SW 1271 (cell line): Measurements from ENCODE around the gene SYNDIG1.

ENCODE experiments used
- DNase-seq, 2 experiments: peaks; one replicate each; lab custom pipeline; 2025; lab: John Stamatoyannopoulos, UW

SYNDIG1 gene

GRCh38 chr20:24528583-24529368 lies 59.3 kb downstream of the SYNDIG1 start:
- DNase-seq: no peak

- DNase-seq: no peak
These were observed 59.9 kb downstream of the SYNDIG1 start for GRCh38 chr20:24529369-24529719.

DNA sequence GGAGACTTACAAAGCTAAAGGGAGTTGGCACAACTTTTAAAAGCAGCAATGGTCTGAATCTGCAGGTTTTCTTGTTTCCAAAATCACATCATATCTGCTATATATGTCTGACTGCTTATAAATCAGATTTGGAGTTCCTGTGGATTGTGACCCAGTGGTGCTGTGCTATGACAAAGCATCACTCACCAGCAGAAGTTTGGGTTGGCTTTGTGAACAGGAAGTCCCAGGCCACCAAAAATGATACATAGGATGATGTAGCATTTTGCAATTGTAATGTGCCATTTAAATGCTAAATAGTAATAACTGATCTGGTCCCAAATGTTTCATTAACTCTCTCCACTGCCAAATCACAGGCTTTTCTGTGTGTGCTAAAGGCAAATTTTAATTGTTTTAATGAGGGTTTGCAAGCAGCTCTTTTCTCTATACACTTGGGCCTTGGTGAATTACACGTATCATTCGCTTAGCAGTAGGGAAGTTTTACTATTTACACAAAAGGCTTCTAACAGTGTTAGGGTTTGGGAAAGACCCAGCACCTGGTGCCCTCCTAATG lies 60.8 kb downstream of the SYNDIG1 start:
- no peak for DNase-seq

DNA sequence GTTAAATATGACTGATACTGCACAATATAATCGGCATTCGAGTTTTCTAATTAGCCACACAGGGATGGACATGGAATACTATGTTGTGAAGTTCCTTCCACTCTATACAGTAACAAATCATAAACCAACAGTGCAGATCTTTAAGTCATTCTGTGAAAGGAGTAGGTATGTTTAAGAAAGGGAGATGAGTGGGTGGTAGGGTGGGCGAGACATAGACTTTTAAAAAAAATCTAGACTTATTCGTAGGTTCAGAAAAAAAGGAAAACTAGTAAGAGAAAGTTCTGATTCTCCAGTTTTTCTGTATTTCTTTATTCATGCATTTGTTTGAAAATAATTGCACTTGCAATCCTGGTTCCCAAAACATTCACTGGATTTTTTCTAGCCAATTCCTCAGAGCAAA lies 61.8 kb downstream of the SYNDIG1 start:
- no peak for DNase-seq

- no peak for DNase-seq
These were observed 62.4 kb downstream of the SYNDIG1 start for GRCh38 chr20:24531631-24532419.

DNA sequence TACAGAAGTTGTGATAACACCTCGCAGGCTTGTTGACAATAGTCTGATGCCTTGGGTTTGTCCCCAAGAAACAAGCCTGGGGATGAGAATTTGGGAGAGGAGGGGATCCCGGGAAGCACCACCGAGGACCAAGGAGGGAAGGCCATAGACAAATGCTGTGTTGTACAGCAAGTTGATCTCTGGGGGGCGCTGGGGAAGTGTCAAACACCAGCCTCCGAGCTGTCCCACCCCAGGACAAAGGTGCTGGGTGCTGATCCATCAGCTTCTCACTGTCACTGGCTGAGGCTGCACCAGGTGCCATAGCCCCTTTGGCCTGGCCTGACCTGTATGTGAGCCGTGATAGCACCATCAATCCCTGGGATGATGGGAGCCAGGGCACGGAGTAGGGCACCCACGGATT lies 64.0 kb downstream of the SYNDIG1 start:
- no peak for DNase-seq

- no peak for DNase-seq
These were observed 64.9 kb downstream of the SYNDIG1 start for GRCh38 chr20:24534282-24534681.

- DNase-seq: no peak
These were observed 66.7 kb downstream of the SYNDIG1 start for GRCh38 chr20:24535941-24536730.

DNA sequence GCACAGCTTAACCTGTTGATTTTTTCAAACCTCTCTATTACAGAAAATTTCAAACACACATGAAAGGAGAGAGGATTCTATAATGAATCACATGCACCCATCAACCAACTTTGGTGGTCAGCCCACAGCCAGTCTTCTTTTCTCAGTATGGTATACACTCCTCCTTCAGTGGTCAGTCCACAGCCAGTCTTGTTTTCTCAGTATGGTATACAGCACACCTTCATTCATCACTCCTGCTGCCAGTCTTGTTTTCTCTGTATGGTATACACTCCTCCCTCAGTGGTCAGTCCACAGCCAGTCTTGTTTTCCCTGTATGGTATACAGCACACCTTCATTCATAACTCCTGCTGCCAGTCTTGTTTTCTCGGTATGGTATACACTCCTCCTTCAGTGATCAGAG lies 67.8 kb downstream of the SYNDIG1 start:
- DNase-seq: no peak

DNA sequence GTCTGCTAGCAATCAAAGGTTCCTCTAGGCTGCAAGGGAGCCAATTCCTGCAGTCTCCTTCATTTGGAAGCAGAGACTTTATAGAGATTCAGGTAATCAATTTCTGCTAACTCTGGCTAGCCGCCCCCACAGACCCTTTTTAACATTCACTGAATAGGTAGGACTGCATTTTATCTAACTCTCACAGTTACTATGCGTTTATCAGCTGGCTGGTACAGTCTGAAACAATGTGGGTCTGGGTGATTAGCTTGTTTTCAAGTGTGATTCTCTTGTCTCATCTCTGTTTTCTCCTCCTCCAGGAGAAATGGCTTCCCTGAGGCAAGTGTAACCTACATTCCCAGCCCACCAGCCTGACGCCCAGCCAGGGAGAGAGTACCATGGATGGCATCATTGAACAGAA lies 73.3 kb downstream of the SYNDIG1 start:
- DNase-seq: no peak

- no peak for DNase-seq
These were observed 73.7 kb downstream of the SYNDIG1 start for GRCh38 chr20:24543168-24543567.

DNA sequence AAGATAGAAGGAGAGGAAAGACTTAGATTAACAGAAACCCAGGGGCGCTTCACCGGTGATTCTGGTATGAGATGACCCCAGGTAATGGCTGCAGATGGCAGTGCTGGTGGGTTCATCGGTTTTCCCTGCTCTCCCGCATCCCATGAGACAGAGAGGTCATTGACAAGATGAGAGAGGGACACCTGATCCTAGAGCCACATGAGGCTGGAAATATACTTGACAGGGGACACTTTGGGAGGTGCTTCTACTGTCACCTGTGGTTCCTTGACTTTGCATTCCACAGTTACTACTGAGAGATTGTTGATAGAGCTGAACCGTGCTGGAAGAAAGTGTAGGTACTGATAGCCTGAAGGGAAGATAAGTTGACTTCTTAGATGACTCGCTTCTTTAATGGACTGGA lies 74.3 kb downstream of the SYNDIG1 start:
- DNase-seq: no peak

DNA sequence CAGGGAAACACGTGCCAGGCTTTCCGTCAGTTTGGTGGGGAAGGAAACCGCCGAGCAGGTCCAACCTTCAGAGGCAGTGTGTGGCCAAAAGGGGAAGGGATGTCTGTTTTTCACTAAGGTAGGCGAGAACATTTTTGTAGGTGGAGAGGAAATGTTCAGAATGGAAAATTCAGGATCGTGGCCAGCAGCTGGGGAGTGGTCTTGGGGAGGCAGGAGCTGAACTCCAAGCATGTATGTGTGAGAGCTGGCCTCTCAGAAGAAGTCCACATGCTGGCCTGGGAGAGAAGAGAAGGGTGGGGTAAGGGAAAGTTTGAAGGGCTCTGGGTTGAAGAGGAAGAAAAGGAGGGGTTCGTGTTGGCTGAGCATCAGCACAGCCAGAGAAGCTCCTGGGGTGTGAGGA lies 74.9 kb downstream of the SYNDIG1 start:
- no peak for DNase-seq

DNA sequence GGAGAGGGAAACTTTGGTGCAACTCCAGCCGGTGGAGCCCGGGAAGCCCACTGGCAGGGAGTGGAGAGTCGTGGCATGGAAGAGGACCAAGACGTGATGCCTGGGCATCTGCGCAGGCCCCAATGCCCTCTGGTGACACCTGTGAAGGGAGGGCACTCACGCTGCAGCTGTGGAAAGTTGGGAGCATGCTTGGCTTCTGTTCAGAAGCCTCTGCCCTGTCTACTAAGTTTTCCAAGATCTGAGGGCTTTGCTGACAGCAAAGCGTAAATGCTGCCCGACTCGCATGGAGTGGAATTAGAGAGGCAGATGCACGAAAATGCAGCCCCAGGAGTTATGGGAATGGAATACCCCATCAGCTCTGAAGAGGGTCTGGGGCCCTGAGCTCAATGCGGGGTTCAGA lies 75.7 kb downstream of the SYNDIG1 start:
- DNase-seq: no peak

DNA sequence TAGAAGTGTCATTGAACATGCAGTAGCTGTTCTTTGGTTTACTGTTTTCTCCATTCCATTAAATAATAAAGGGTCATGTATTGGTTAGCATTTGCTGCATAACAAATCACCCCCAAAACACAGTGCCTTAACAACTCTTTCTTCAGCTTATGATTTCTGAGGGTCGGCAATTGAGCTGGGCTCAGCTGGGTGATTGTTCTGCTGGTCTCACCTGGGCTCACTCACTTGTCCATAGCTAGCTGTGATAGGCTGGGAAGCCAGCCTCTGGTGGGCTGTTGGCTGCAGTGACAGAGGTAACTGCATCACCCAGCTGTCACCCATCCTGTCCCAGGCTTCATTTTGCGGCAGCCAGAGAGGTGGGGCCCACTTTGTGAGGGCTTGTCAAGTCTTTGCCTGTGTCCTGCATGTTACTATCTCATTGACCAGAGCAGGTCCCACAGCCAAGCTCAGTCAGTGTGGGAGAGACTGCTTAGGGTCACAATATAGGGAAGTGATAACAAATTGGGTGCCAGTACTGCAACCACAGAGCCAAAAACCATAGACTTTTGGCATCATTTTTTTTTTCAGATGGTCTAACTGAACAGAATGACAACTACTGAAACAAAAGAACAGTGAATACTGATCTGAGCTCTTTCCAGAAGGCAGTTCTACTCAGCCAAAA lies 76.9 kb downstream of the SYNDIG1 start:
- DNase-seq: no peak

DNA sequence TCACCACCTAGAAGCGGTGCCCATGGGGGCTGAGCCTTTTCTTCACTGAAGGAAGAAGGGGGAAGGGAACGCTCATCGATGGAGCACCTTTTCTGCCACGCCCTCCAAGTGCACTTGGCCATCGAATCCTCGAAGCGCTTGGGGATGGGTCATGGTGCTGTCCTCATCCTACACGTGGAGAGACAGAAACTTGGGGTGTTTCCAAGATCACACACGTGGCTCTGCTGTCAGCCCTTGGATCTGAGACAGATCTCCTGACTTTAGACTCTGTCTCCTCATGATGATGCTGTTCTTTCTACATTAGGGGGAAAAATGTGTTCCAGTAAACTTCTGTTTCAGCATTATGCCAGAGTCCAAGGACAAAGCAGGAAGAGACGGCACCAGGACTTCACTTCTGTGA lies 78.5 kb downstream of the SYNDIG1 start:
- no peak for DNase-seq

DNA sequence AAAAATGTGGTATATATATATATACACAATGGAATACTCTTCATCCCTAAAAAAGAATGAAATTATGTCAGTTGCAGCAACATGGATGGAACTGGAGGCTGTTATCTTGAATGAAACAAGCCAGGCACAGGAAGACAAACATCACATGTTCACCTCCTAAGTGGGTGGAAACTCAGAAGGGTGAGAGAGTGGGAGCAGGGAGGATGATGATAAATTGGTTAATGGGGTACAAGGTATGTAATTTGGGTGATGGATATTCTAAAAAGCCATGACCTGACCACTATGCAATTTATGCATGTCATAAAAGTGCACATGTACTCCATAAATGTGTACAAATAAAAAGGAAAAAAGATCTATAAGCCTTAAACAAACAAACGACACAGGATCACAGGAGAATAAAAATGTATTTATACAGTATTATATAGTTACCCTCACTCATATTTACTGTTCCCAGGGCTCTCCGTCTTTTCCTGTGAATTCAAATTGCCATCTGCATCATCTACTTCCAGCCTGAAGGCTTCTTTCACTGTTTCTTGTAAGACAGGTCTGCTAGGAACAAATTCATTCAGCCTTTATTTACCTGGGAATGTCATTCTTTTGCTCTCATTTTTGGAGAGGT lies 89.8 kb downstream of the SYNDIG1 start:
- DNase-seq: no peak

GRCh38 chr20:24560571-24561491 lies 91.4 kb downstream of the SYNDIG1 start:
- no peak for DNase-seq

- no peak for DNase-seq
These were observed 96.5 kb downstream of the SYNDIG1 start for GRCh38 chr20:24565835-24566351.

- DNase-seq: no peak
These were observed 97.2 kb downstream of the SYNDIG1 start for GRCh38 chr20:24566656-24567055.
